Mesendoderm (in vitro differentiated cells): ENCODE data around the gene GALNT13.

Experiments
- DNase-seq: peaks from one replicate; pipeline ENCODE4 v3.0.0; 2013
- H2AK5ac ChIP-seq: 2 replicates; pipeline ENCODE4 v1.6.1; 2013; ENCODE audit warnings: low read length, inconsistent platforms
- H2BK120ac ChIP-seq: 2 replicates; pipeline ENCODE4 v1.6.1; 2013; ENCODE audit warnings: low read depth, mild to moderate bottlenecking, low read length, moderate library complexity, mixed read lengths
- H2BK15ac ChIP-seq: replicated peaks from 2 replicates; pipeline ENCODE4 v1.6.1; 2013; ENCODE audit warnings: low read depth, mild to moderate bottlenecking, moderate library complexity
- H2BK5ac ChIP-seq: 2 replicates; pipeline ENCODE4 v1.6.1; 2013; ENCODE audit warnings: low read length, inconsistent platforms
- H3K18ac ChIP-seq: 2 replicates; pipeline ENCODE4 v1.6.1; 2013; ENCODE audit warnings: mild to moderate bottlenecking, low read length, mixed read lengths
- H3K23ac ChIP-seq: one replicate; pipeline ENCODE4 v1.6.1; 2013; ENCODE audit warnings: low read length
- H3K27ac ChIP-seq: 2 replicates; pipeline ENCODE4 v1.5.1; 2013; ENCODE audit warnings: low read depth, mild to moderate bottlenecking, inconsistent platforms, low read length, moderate library complexity
- H3K27me3 ChIP-seq: 2 replicates; pipeline ENCODE4 v1.6.1; 2013; ENCODE audit warnings: low read length, control low read depth, mild to moderate bottlenecking, inconsistent platforms; ENCODE audit not compliant: insufficient read depth, poor library complexity
- H3K36me3 ChIP-seq: 2 replicates; pipeline ENCODE4 v1.6.1; 2013; ENCODE audit warnings: low read length, inconsistent platforms; ENCODE audit not compliant: control insufficient read depth, insufficient read depth
- H3K4ac ChIP-seq: one replicate; pipeline ENCODE4 v1.6.1; 2013; ENCODE audit warnings: low read depth, mild to moderate bottlenecking, low read length, moderate library complexity
- H3K4me1 ChIP-seq: 2 replicates; pipeline ENCODE4 v1.6.1; 2013; ENCODE audit warnings: low read depth, low read length, inconsistent platforms; ENCODE audit not compliant: control insufficient read depth
- H3K4me2 ChIP-seq: 2 replicates; pipeline ENCODE4 v1.6.1; 2013; ENCODE audit warnings: low read length
- H3K4me3 ChIP-seq: 2 replicates; pipeline ENCODE4 v1.5.1; 2013; ENCODE audit warnings: mild to moderate bottlenecking, low read length
- H3K56ac ChIP-seq: one replicate; pipeline ENCODE4 v1.6.1; 2013; ENCODE audit warnings: low read length
- H3K79me1 ChIP-seq: 2 replicates; pipeline ENCODE4 v1.6.1; 2013; ENCODE audit warnings: low read length, inconsistent platforms
- H3K79me2 ChIP-seq: 2 replicates; pipeline ENCODE4 v1.6.1; 2013; ENCODE audit warnings: mild to moderate bottlenecking, low read length; ENCODE audit not compliant: control insufficient read depth, insufficient read depth
- H3K9ac ChIP-seq: 2 replicates; pipeline ENCODE4 v1.6.1; 2013; ENCODE audit warnings: low read length, inconsistent platforms
- H4K5ac ChIP-seq: one replicate; pipeline ENCODE4 v1.6.1; 2013; ENCODE audit warnings: low read length
- H4K8ac ChIP-seq: one replicate; pipeline ENCODE4 v1.6.1; 2013; ENCODE audit warnings: low read depth, mild to moderate bottlenecking, control low read depth, low read length, moderate library complexity
- WGBS: extraction: QIAGEN DNeasy Blood & Tissue Kit; methylation state at CpG from one replicate; pipeline ENCODE4 v1.1.7; 2013; ENCODE audit warnings: low lambda C conversion rate, missing lambda C conversion rate; ENCODE audit not compliant: insufficient coverage; ENCODE audit errors: extremely low coverage; 5-methylcytosine and 5-hydroxymethylcytosine counted together

GALNT13 gene

GRCh38 chr2:154263206-154263605, 391.5 kb downstream of the GALNT13 start:
- no peak overlapping the region for H3K4me3 ChIP-seq
- H3K9ac ChIP-seq: no peak overlapping the region
- H3K79me1 ChIP-seq: no peaks in the 10 kb centered on the region
- H4K8ac ChIP-seq: no peak overlapping the region
- no peaks in the 10 kb centered on the region for H3K27me3 ChIP-seq
- H3K4me2 ChIP-seq: no peak overlapping the region
- no peak overlapping the region for H4K5ac ChIP-seq
- no peak overlapping the region for H3K56ac ChIP-seq
- no peak overlapping the region for H2BK120ac ChIP-seq
- no peaks in the 10 kb centered on the region for H3K4me1 ChIP-seq
- H2BK5ac ChIP-seq: no peak overlapping the region
- no peak for DNase-seq
- no peaks in the 10 kb centered on the region for H3K36me3 ChIP-seq
- H3K18ac ChIP-seq: no peak overlapping the region
- H3K79me2 ChIP-seq: no peaks in the 10 kb centered on the region
- no peak overlapping the region for H3K4ac ChIP-seq
- no peak overlapping the region for H3K23ac ChIP-seq
- H2AK5ac ChIP-seq: no peak overlapping the region
- no peak overlapping the region for H3K27ac ChIP-seq
- H2BK15ac ChIP-seq: no peak overlapping the region

- no peak overlapping the region for H2BK15ac ChIP-seq
- no peak overlapping the region for H4K5ac ChIP-seq
- no peaks in the 10 kb centered on the region for H3K27me3 ChIP-seq
- no peak overlapping the region for H4K8ac ChIP-seq
- no peaks in the 10 kb centered on the region for H3K79me1 ChIP-seq
- no peaks in the 10 kb centered on the region for H3K36me3 ChIP-seq
- DNase-seq: no peak
- H3K4me1 ChIP-seq: no peaks in the 10 kb centered on the region
- no peak overlapping the region for H3K56ac ChIP-seq
- no peaks in the 10 kb centered on the region for H3K79me2 ChIP-seq
- H2BK120ac ChIP-seq: no peak overlapping the region
- no peak overlapping the region for H3K18ac ChIP-seq
- H3K27ac ChIP-seq: no peak overlapping the region
- WGBS: no CpG with 5 or more reads among the region's 2 CpGs
- no peak overlapping the region for H3K4ac ChIP-seq
- H3K9ac ChIP-seq: no peak overlapping the region
- H2BK5ac ChIP-seq: no peak overlapping the region
- H3K4me3 ChIP-seq: no peak overlapping the region
- H2AK5ac ChIP-seq: no peak overlapping the region
- no peak overlapping the region for H3K23ac ChIP-seq
- H3K4me2 ChIP-seq: no peak overlapping the region
Measured at GRCh38 chr2:154264024-154264423, 392.3 kb downstream of the GALNT13 start.

DNA sequence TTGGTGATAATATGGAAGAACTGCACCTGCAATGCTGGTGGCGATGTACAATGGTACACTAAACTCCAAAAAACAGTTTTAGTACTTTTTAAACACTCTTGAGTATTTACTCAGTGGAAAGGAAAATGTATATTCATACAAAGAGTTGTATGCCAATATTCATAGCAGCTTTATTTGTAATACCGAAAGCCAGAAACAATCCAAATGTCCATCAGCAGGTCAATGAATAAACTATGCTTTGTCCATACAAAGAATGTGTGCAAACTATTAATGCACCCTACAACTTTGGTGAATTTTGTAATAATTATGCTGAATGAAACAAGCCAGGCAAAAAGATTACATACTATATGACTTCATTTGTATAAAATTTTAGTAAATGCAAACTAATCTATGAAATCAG, 396.3 kb downstream of the GALNT13 start:
- Histone ChIP-seq H4K8ac (no peak overlapping the region), H4K5ac (no peak overlapping the region), H2BK15ac (no peak overlapping the region), H3K4me2 (no peak overlapping the region), H2BK5ac (no peak overlapping the region), H2BK120ac (no peak overlapping the region), H3K4me1 (no peaks in the 10 kb centered on the region), H3K18ac (no peak overlapping the region), H3K79me1 (no peaks in the 10 kb centered on the region), H3K36me3 (no peaks in the 10 kb centered on the region), H3K4ac (no peak overlapping the region), H3K23ac (no peak overlapping the region), H3K56ac (no peak overlapping the region), H3K27ac (no peak overlapping the region), H3K79me2 (no peaks in the 10 kb centered on the region), H2AK5ac (no peak overlapping the region), H3K9ac (no peak overlapping the region), H3K27me3 (no peaks in the 10 kb centered on the region), H3K4me3 (no peak overlapping the region)
- DNase-seq: no peak
- no CpG with 5 or more reads among the region's 2 CpGs for WGBS

DNA sequence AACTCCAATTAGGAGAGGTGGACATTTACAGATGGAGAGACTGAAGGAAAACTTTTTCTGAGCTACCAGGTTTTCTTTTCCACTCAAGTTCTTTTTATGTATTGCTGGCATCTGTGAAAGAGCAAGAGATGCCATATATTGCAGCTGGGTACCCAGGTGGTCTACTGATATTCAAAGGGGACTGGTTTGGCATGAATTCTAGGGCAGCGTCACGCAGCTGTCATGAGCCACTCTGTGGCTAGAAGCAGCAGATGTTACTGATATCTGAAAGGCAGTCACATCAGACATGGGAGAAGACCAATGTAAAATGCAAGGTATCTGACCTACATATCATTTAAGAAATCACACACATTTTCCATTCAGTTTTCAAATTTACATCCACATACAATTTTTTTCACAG, 408.8 kb downstream of the GALNT13 start:
- H2BK5ac ChIP-seq: no peak overlapping the region
- H3K23ac ChIP-seq: no peak overlapping the region
- H2BK15ac ChIP-seq: no peak overlapping the region
- H2AK5ac ChIP-seq: no peak overlapping the region
- H2BK120ac ChIP-seq: no peak overlapping the region
- no peak overlapping the region for H3K56ac ChIP-seq
- no peak overlapping the region for H3K9ac ChIP-seq
- H3K27ac ChIP-seq: no peak overlapping the region
- DNase-seq: no peak
- no CpG with 5 or more reads among the region's 2 CpGs for WGBS
- no peaks in the 10 kb centered on the region for H3K79me2 ChIP-seq
- H3K4ac ChIP-seq: no peak overlapping the region
- H4K5ac ChIP-seq: no peak overlapping the region
- no peak overlapping the region for H3K4me2 ChIP-seq
- no peak overlapping the region for H3K18ac ChIP-seq
- H3K36me3 ChIP-seq: no peaks in the 10 kb centered on the region
- H3K27me3 ChIP-seq: no peaks in the 10 kb centered on the region
- H3K79me1 ChIP-seq: no peaks in the 10 kb centered on the region
- no peak overlapping the region for H3K4me3 ChIP-seq
- no peak overlapping the region for H4K8ac ChIP-seq
- no peaks in the 10 kb centered on the region for H3K4me1 ChIP-seq

DNA sequence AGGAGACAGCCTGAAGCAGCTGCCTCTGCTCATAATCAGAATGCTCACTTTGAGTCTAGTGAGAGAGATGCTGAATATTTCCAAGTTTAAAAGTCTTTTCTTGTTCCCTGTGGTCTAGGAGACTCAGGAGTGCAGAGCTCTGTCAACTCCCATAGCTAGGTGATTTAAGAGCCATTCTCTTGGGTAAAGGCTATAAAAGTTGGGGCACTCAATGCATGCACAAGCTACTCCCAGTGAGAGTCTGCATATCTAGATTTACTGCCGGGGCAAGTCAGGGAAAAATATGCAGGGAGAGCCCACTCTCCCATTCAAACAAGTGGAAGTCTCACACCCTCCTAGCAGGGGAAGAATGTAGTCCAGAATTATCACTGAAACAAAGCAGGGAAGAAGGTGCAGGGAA, 418.1 kb downstream of the GALNT13 start:
- Histone ChIP-seq H3K9ac (no peak overlapping the region), H3K4me1 (no peaks in the 10 kb centered on the region), H3K79me1 (no peaks in the 10 kb centered on the region), H3K4me3 (no peak overlapping the region), H4K5ac (no peak overlapping the region), H2BK120ac (no peak overlapping the region), H3K36me3 (no peaks in the 10 kb centered on the region), H2BK5ac (no peak overlapping the region), H2BK15ac (no peak overlapping the region), H2AK5ac (no peak overlapping the region), H3K18ac (no peak overlapping the region), H3K23ac (no peak overlapping the region), H3K56ac (no peak overlapping the region), H3K27ac (no peak overlapping the region), H3K27me3 (no peaks in the 10 kb centered on the region), H4K8ac (no peak overlapping the region), H3K4ac (no peak overlapping the region), H3K4me2 (no peak overlapping the region), H3K79me2 (no peaks in the 10 kb centered on the region)
- WGBS: no CpG with 5 or more reads among the region's 1 CpG
- no peak for DNase-seq

DNA sequence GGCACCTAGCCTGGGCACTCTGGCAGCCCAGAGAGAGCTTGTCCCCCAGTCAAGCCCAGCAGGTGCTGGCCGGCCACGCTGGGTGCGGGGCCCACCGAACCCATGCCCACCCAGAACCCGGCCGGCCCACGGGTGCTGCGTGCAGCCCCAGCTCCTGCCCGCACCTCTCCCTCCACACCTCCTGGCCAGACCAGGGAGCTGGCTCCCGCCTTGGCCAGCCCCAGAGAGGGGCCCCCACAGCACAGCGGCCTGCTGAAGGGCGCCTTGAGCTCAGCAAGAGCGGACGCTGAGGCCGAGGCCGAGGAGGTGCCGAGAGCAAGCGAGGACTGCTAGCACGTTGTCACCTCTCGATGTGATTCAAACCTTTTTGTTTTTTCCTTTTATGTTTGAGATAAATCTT, 419.8 kb downstream of the GALNT13 start:
- no peak overlapping the region for H3K4me3 ChIP-seq
- no peak overlapping the region for H3K9ac ChIP-seq
- H3K4me2 ChIP-seq: no peak overlapping the region
- no peak overlapping the region for H2BK5ac ChIP-seq
- no peak overlapping the region for H4K8ac ChIP-seq
- no peak overlapping the region for H3K27ac ChIP-seq
- H3K23ac ChIP-seq: no peak overlapping the region
- no CpG with 5 or more reads among the region's 20 CpGs for WGBS
- no peaks in the 10 kb centered on the region for H3K36me3 ChIP-seq
- H3K4me1 ChIP-seq: no peaks in the 10 kb centered on the region
- H4K5ac ChIP-seq: no peak overlapping the region
- no peak overlapping the region for H2AK5ac ChIP-seq
- H2BK120ac ChIP-seq: no peak overlapping the region
- H3K79me2 ChIP-seq: no peaks in the 10 kb centered on the region
- no peak overlapping the region for H3K18ac ChIP-seq
- H2BK15ac ChIP-seq: no peak overlapping the region
- DNase-seq: no peak
- no peaks in the 10 kb centered on the region for H3K79me1 ChIP-seq
- H3K56ac ChIP-seq: no peak overlapping the region
- H3K27me3 ChIP-seq: no peaks in the 10 kb centered on the region
- no peak overlapping the region for H3K4ac ChIP-seq
